Fibroblast of lung (primary cell): ENCODE measurements around the gene MYEF2.

Experiments
- CTCF ChIP-seq, 2 donors: IDR thresholded peaks in 1 of 2; conservative IDR thresholded peaks in 1 of 2; 1 replicate in 1 of 2; 2 replicates in 1 of 2; pipeline ENCODE4 v1.5.1; 2011 to 2012; ENCODE audit warnings: low read length in 2 of 2, control low read depth in 1 of 2, inconsistent platforms in 1 of 2, low read depth in 1 of 2, mild to moderate bottlenecking in 1 of 2
- EZH2 ChIP-seq: IDR thresholded peaks from 2 replicates; pipeline ENCODE4 v1.5.1; 2012; ENCODE audit warnings: low read length, control low read depth, mild to moderate bottlenecking; ENCODE audit errors: missing control alignments

GRCh38 chr15:48177383-48177765 is 721 bp downstream of the MYEF2 start:
- TF ChIP-seq CTCF (conservative IDR thresholded peaks at IDR 0.05 in 1 of 2, IDR thresholded peaks at IDR 0.05 in 1 of 2; ENCODE audit: low read depth in 1 of 2, low read length in 2 of 2) (no peak), EZH2 (no peak)
